GM12878 (cell line): Measurements from ENCODE around the gene TXNDC12. TPM values are rescaled to one million over a fixed set of nuclear protein-coding genes. Genes with fewer than 3 reads are reported as not detected.

Experiments used
- ATAC-seq: fragments of 200-7000 bp; cut with Tn5 transposase; 3 replicates; pipeline ENCODE4 v1.9.1; 2020; ENCODE audit warnings: mild to moderate bottlenecking, moderate library complexity
- BruUV-seq: library from RNA; stranded (reverse); fragments of 400-500 nt; replicated peaks from 2 replicates; lab custom pipeline; 2021; lab: Mats Ljungman, UMichigan
- CTCF ChIA-PET: fragments of 300-600 bp; sonication (Branson Sonifier 250); formaldehyde crosslinking; extraction: SDS; loops from one replicate; lab custom pipeline; 2021; ENCODE audit warnings: inconsistent platforms; lab: Yijun Ruan, JAX
- POLR2A ChIA-PET: fragments of 350-600 bp; formaldehyde crosslinking; extraction: SDS; loops from one replicate; lab custom pipeline; 2021; ENCODE audit warnings: inconsistent platforms; lab: Charles Lee
- RAD21 ChIA-PET: fragments of 300-600 bp; sonication (Branson Sonifier 250); formaldehyde crosslinking; loops from one replicate; lab custom pipeline; 2023; ENCODE audit warnings: antibody characterized with exemption; ENCODE audit not compliant: unreplicated experiment; lab: Charles Lee
- SMC1A ChIA-PET: fragments of 300-600 bp; sonication (Branson Sonifier 250); formaldehyde crosslinking; loops from one replicate; lab custom pipeline; 2023; ENCODE audit not compliant: unreplicated experiment, uncharacterized antibody; lab: Charles Lee
- DNase-seq: peaks from one replicate; pipeline ENCODE4 v3.0.0-alpha.2; 2011; ENCODE audit warnings: low read depth, low spot score
- FAIRE-seq: peaks from 3 replicates; lab custom pipeline; 2011; peaks lifted over from hg19 to GRCh38; lab: Jason Lieb, UNC
- H2AFZ ChIP-seq: 2 replicates; pipeline ENCODE4 v1.6.0; 2011; ENCODE audit warnings: low read depth, low read length, control low read depth; ENCODE audit not compliant: control insufficient read depth
- H3K27ac ChIP-seq: 2 replicates; pipeline ENCODE4 v1.5.1; 2011; ENCODE audit warnings: control low read depth; ENCODE audit not compliant: control insufficient read depth, insufficient read depth
- H3K27me3 ChIP-seq, 2 experiments: replicated peaks in 1 of 2; 2 replicates each; pipeline versions ENCODE4 v1.6.0 to v1.6.1; 2011; ENCODE audit warnings: low read length in 1 of 2; ENCODE audit not compliant: control insufficient read depth in 2 of 2, insufficient read depth in 2 of 2
- H3K36me3 ChIP-seq, 2 experiments: 2 replicates each; pipeline ENCODE4 v1.5.1; 2011; ENCODE audit warnings: low read length in 1 of 2; ENCODE audit not compliant: control insufficient read depth in 2 of 2, insufficient read depth in 2 of 2
- H3K4me1 ChIP-seq: 2 replicates; pipeline ENCODE4 v1.6.1; 2011; ENCODE audit warnings: mild to moderate bottlenecking, low read length, moderate library complexity, mixed read lengths; ENCODE audit not compliant: control insufficient read depth, insufficient read depth
- H3K4me2 ChIP-seq: 2 replicates; pipeline ENCODE4 v1.6.0; 2011; ENCODE audit warnings: control low read depth; ENCODE audit not compliant: control insufficient read depth, insufficient read depth
- H3K4me3 ChIP-seq: fragments of 200-600 bp; sonication (generic); 2 replicates; pipeline ENCODE4 v1.5.1; 2016
- H3K79me2 ChIP-seq: 2 replicates; pipeline ENCODE4 v1.6.0; 2011; ENCODE audit warnings: low read length; ENCODE audit not compliant: control insufficient read depth, insufficient read depth
- H3K9ac ChIP-seq: 2 replicates; pipeline ENCODE4 v1.8.0; 2011; ENCODE audit warnings: low read length, control low read depth, mixed read lengths; ENCODE audit not compliant: control insufficient read depth, insufficient read depth
- H3K9me3 ChIP-seq: replicated peaks from 3 replicates; pipeline ENCODE4 v1.5.1; 2011; ENCODE audit warnings: mild to moderate bottlenecking, low read length; ENCODE audit not compliant: control insufficient read depth, insufficient read depth
- H4K20me1 ChIP-seq: 2 replicates; pipeline ENCODE4 v1.6.0; 2011; ENCODE audit not compliant: control insufficient read depth, insufficient read depth
- BCLAF1 ChIP-seq: fragments of 450-650 bp; IDR thresholded peaks from 2 replicates; pipeline ENCODE4 v1.6.1; 2017; ENCODE audit warnings: antibody characterized with exemption, mild to moderate bottlenecking, moderate library complexity
- CEBPB ChIP-seq, 2 experiments: fragments of 150-350 bp in 1 of 2; IDR thresholded peaks; 2 replicates each; pipeline ENCODE4 v1.6.1; 2012 to 2014; ENCODE audit warnings: low read depth in 2 of 2, low read length in 2 of 2, borderline replicate concordance in 1 of 2, inconsistent platforms in 1 of 2
- CEBPZ ChIP-seq: fragments of 150-350 bp; IDR thresholded peaks from 2 replicates; pipeline ENCODE4 v1.6.1; 2016; ENCODE audit warnings: low read depth, low read length
- IKZF2 ChIP-seq, 2 experiments: fragments of 450-650 bp; IDR thresholded peaks; 2 replicates each; pipeline ENCODE4 v1.6.1; 2017; ENCODE audit warnings: mild to moderate bottlenecking in 2 of 2, moderate library complexity in 2 of 2
- JUND ChIP-seq: IDR thresholded peaks from 2 replicates; pipeline ENCODE4 v1.6.1; 2012; ENCODE audit warnings: low read depth, mild to moderate bottlenecking, low read length, improper control_type of control experiment, moderate library complexity
- KAT2A ChIP-seq: conservative IDR thresholded peaks from 2 replicates; pipeline ENCODE4 v1.6.1; 2011; ENCODE audit warnings: low read depth, low read length; ENCODE audit not compliant: control insufficient read depth
- MTA2 ChIP-seq: fragments of 450-650 bp; IDR thresholded peaks from 2 replicates; pipeline ENCODE4 v1.6.1; 2016; ENCODE audit warnings: low read depth, mild to moderate bottlenecking, moderate library complexity
- MXI1 ChIP-seq: fragments of 150-350 bp; IDR thresholded peaks from 2 replicates; pipeline ENCODE4 v1.6.1; 2011; ENCODE audit warnings: low read depth, mild to moderate bottlenecking, inconsistent platforms, low read length, improper control_type of control experiment
- PBX3 ChIP-seq: IDR thresholded peaks from 2 replicates; pipeline ENCODE4 v1.6.1; 2011; ENCODE audit warnings: mild to moderate bottlenecking, low read depth, low read length, moderate library complexity; ENCODE audit not compliant: insufficient replicate concordance
- RELB ChIP-seq: fragments of 450-650 bp; IDR thresholded peaks from 2 replicates; pipeline ENCODE4 v1.6.1; 2017; ENCODE audit warnings: low read depth, mild to moderate bottlenecking, moderate library complexity
- RFX5 ChIP-seq: IDR thresholded peaks from 2 replicates; pipeline ENCODE4 v1.6.1; 2011; ENCODE audit warnings: low read depth, low read length, improper control_type of control experiment
- RUNX3 ChIP-seq: IDR thresholded peaks from 2 replicates; pipeline ENCODE4 v1.6.1; 2012; ENCODE audit warnings: low read length, inconsistent platforms
- SMAD1 ChIP-seq: fragments of 450-650 bp; IDR thresholded peaks from 2 replicates; pipeline ENCODE4 v1.6.1; 2018; ENCODE audit warnings: mild to moderate bottlenecking, low read depth; ENCODE audit not compliant: partially characterized antibody
- TCF12 ChIP-seq: IDR thresholded peaks from 2 replicates; pipeline ENCODE4 v1.6.1; 2011; ENCODE audit warnings: low read depth, mild to moderate bottlenecking, low read length
- ZNF24 ChIP-seq: fragments of 450-650 bp; IDR thresholded peaks from 2 replicates; pipeline ENCODE4 v1.6.1; 2017; ENCODE audit warnings: antibody characterized with exemption, mild to moderate bottlenecking
- WGBS: methylation state at CpG from one replicate; pipeline ENCODE4 v1.1.6; 2016; ENCODE audit warnings: low lambda C conversion rate; ENCODE audit not compliant: insufficient replicate concordance, insufficient coverage; ENCODE audit errors: missing lambda C conversion rate; 5-methylcytosine and 5-hydroxymethylcytosine counted together
- in situ Hi-C: fragments of 300-500 bp; cut with MboI; formaldehyde crosslinking; loops from 9 replicates; pipeline ENCODE4 v1.14.3; 2018; ENCODE audit warnings: mixed read lengths
- intact Hi-C: fragments of 100-400 bp; cut with micrococcal nuclease; formaldehyde crosslinking; loops from one replicate; pipeline ENCODE4 v1.14.2; 2022; ENCODE audit not compliant: unreplicated experiment
- polyA plus RNA-seq, 11 experiments: library from polyadenylated mRNA; depleted of rRNA in 4 of 11; unstranded in 6 of 11; stranded (reverse) in 5 of 11; fragments of >200 nt; fragmentation: Nextera tagmentation in 4 of 11; fragmentation: Illumina TruSeq in 1 of 11; extraction: Ambion mirVana in 4 of 11; extraction: Trizol in 1 of 11; gene quantifications; 1 replicate in 1 of 11; 2 replicates in 10 of 11; pipeline versions ENCODE4 v1.2.1 to v1.2.3, GENCODE V29; 2011 to 2016; ENCODE audit warnings: inconsistent platforms in 2 of 11, missing spikeins in 2 of 11, low read depth in 1 of 11
- total RNA-seq, 4 experiments: library from RNA; depleted of rRNA in 3 of 4; stranded (reverse); fragments of >200 nt in 3 of 4; fragmentation: Illumina TruSeq in 1 of 4; extraction: Trizol in 1 of 4; gene quantifications; 2 replicates each; pipeline versions ENCODE4 v1.2.1 to v1.2.3, GENCODE V29; 2013 to 2021

Gene TXNDC12
- total and polyA plus RNA-seq, 10 of the 15 experiments (the other 5 are each of a cell fraction or from before 2014, with no cell fraction given): 6.7 to 41.7 (median 17.7) TPM

- Histone ChIP-seq H3K4me2 (peak overlapping the region; percentile 63), H3K27me3 (no peaks in the 10 kb centered on the region), H3K36me3 (no peaks in the 10 kb centered on the region), H3K27ac (no peak overlapping the region), H3K9ac (no peak overlapping the region), H3K4me3 (no peak overlapping the region), H3K4me1 (peaks cover 9% of the 10 kb centered on the region), H3K79me2 (no peaks in the 10 kb centered on the region), H4K20me1 (no peaks in the 10 kb centered on the region), H2AFZ (no peak overlapping the region), H3K9me3 (no peaks in the 10 kb centered on the region)
- FAIRE-seq (peak; percentile 38), DNase-seq (peak; percentile 16), ATAC-seq (peak; percentile 95)
- intact Hi-C loops (no loop called here), in situ Hi-C loops (no loop called here)
- WGBS: 39% methylated on average over 1 of the region's 1 CpG
- no TSS peak for BruUV-seq
- CTCF ChIA-PET: no interaction called here
- SMC1A ChIA-PET: no interaction called here
- RAD21 ChIA-PET: no interaction called here
- POLR2A ChIA-PET: no interaction called here
- TF ChIP-seq MTA2: 0 out of 2 replicates have a peak, but pooled peaks have one; percentile 45
- TF ChIP-seq RUNX3: peak; percentile 59
- no peak for TF ChIP-seq PBX3
- 0 out of 2 replicates have a peak, but pooled peaks have one; percentile 44 for TF ChIP-seq RELB
- TF ChIP-seq JUND: no peak
- TF ChIP-seq RFX5: no peak
- TF ChIP-seq TCF12: no peak
- peak in 1 of 2 experiments; percentile 62; a peak in 1 of 4 replicates for TF ChIP-seq CEBPB (IDR thresholded peaks at IDR 0.05; ENCODE audit: borderline replicate concordance in 1 of 2, low read depth in 2 of 2, low read length in 2 of 2)
- TF ChIP-seq CEBPZ: no peak
- no peak for TF ChIP-seq ZNF24
- TF ChIP-seq BCLAF1: no peak
- peak in 1 of 2 experiments; percentile 34; a peak in 2 of 4 replicates for TF ChIP-seq IKZF2 (IDR thresholded peaks at IDR 0.05)
- no peak for TF ChIP-seq MXI1
- no peak for TF ChIP-seq KAT2A
- TF ChIP-seq SMAD1: no peak
Observed at GRCh38 chr1:52102336-52103013, 47.5 kb upstream of the TXNDC12 start.
